DMS79 treated with DMSO at 0.1 percent for 48 hours (cell line): ENCODE results near the gene ACSL1.
"Not testable (repeated sequence)": the region's sequence is repeated elsewhere in the genome, so short reads cannot be mapped to it uniquely, and the experiment has no call there.

Source experiments
- DNase-seq: peaks from one replicate; lab custom pipeline; 2025; lab: John Stamatoyannopoulos, UW

Gene ACSL1

GRCh38 chr4:184790826-184791225 is 34.9 kb downstream of the ACSL1 start:
- DNase-seq: no peak

GRCh38 chr4:184787766-184788503 is 37.8 kb downstream of the ACSL1 start:
- no peak for DNase-seq

- DNase-seq: no peak
Observed at GRCh38 chr4:184785813-184786212, 40.0 kb downstream of the ACSL1 start.

GRCh38 chr4:184784628-184785257 is 41.0 kb downstream of the ACSL1 start:
- DNase-seq: no peak

GRCh38 chr4:184782731-184783373 is 42.9 kb downstream of the ACSL1 start:
- DNase-seq: no peak

- not testable (repeated sequence) for DNase-seq
Observed at GRCh38 chr4:184779160-184779559, 46.6 kb downstream of the ACSL1 start.

GRCh38 chr4:184778325-184778724 is 47.4 kb downstream of the ACSL1 start:
- no peak for DNase-seq

GRCh38 chr4:184776821-184777220 is 48.9 kb downstream of the ACSL1 start:
- no peak for DNase-seq

GRCh38 chr4:184775854-184776555 is 49.8 kb downstream of the ACSL1 start:
- no peak for DNase-seq

- no peak for DNase-seq
Observed at GRCh38 chr4:184774152-184774551, 51.6 kb downstream of the ACSL1 start.

GRCh38 chr4:184771416-184771815 is 54.4 kb downstream of the ACSL1 start:
- no peak for DNase-seq

GRCh38 chr4:184769141-184769765 is 56.5 kb downstream of the ACSL1 start:
- DNase-seq: no peak

- DNase-seq: no peak
Observed at GRCh38 chr4:184768296-184768695, 57.5 kb downstream of the ACSL1 start.

GRCh38 chr4:184766446-184766845 is 59.3 kb downstream of the ACSL1 start:
- DNase-seq: no peak

GRCh38 chr4:184765473-184766340 is 60.1 kb downstream of the ACSL1 start:
- DNase-seq: no peak

- no peak for DNase-seq
Observed at GRCh38 chr4:184764601-184765000, 61.2 kb downstream of the ACSL1 start.

- DNase-seq: no peak
Observed at GRCh38 chr4:184763150-184763780, 62.5 kb downstream of the ACSL1 start.

- no peak for DNase-seq
Observed at GRCh38 chr4:184762100-184762499, 63.7 kb downstream of the ACSL1 start.

GRCh38 chr4:184760681-184761080 is 65.1 kb downstream of the ACSL1 start:
- no peak for DNase-seq

GRCh38 chr4:184757810-184758209 is 68.0 kb downstream of the ACSL1 start:
- DNase-seq: no peak

- DNase-seq: no peak
Observed at GRCh38 chr4:184756399-184756798, 69.4 kb downstream of the ACSL1 start.
